Measurements from ENCODE around the gene KLK4.

DNA sequence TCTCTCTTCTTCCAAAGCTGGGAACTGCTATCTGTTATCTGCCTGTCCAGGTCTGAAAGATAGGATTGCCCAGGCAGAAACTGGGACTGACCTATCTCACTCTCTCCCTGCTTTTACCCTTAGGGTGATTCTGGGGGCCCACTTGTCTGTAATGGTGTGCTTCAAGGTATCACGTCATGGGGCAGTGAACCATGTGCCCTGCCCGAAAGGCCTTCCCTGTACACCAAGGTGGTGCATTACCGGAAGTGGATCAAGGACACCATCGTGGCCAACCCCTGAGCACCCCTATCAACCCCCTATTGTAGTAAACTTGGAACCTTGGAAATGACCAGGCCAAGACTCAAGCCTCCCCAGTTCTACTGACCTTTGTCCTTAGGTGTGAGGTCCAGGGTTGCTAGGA lies 51.3 kb downstream of the KLK4 start:
- TF ChIP-seq, protein P1, sequence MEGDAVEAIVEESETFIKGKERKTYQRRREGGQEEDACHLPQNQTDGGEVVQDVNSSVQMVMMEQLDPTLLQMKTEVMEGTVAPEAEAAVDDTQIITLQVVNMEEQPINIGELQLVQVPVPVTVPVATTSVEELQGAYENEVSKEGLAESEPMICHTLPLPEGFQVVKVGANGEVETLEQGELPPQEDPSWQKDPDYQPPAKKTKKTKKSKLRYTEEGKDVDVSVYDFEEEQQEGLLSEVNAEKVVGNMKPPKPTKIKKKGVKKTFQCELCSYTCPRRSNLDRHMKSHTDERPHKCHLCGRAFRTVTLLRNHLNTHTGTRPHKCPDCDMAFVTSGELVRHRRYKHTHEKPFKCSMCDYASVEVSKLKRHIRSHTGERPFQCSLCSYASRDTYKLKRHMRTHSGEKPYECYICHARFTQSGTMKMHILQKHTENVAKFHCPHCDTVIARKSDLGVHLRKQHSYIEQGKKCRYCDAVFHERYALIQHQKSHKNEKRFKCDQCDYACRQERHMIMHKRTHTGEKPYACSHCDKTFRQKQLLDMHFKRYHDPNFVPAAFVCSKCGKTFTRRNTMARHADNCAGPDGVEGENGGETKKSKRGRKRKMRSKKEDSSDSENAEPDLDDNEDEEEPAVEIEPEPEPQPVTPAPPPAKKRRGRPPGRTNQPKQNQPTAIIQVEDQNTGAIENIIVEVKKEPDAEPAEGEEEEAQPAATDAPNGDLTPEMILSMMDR (IDR thresholded peaks at IDR 0.05; ENCODE audit: low read length), result no peak
- no peak for TF ChIP-seq EZH2 (optimal IDR thresholded peaks at IDR 0.05; ENCODE audit: low read depth, low read length)

Measured in MM.1S (cell line).